Ishikawa (cell line): ENCODE data around the gene ELFN1.

Experiments used
- EP300 ChIP-seq: IDR thresholded peaks from 2 replicates; pipeline ENCODE4 v1.6.1; 2012; ENCODE audit warnings: borderline replicate concordance
- REST ChIP-seq: IDR thresholded peaks from 2 replicates; pipeline ENCODE4 v1.6.1; 2012; ENCODE audit warnings: low read depth, mild to moderate bottlenecking
- TCF12 ChIP-seq: IDR thresholded peaks from 2 replicates; pipeline ENCODE4 v1.6.1; 2012; ENCODE audit warnings: low read depth

- TF ChIP-seq REST (no peak), EP300 (no peak), TCF12 (no peak)
Observed at GRCh38 chr7:1637155-1637554, 32.9 kb upstream of the ELFN1 start.
